DOHH2 (cell line): ENCODE results near the gene ELK3.

Source experiments
- H3F3A ChIP-seq: fragments of 200-600 bp; sonication (generic), shearing (Covaris generic); 2 replicates; pipeline ENCODE4 v1.6.0; 2016; ENCODE audit warnings: antibody characterized with exemption, mild to moderate bottlenecking; ENCODE audit not compliant: control insufficient read depth, insufficient read depth
- H3K27ac ChIP-seq: fragments of 200-600 bp; sonication (generic); 2 replicates; pipeline ENCODE4 v1.5.1; 2014; ENCODE audit warnings: low read depth, mild to moderate bottlenecking, low read length, moderate library complexity
- H3K27me3 ChIP-seq: fragments of 200-600 bp; sonication (generic); 2 replicates; pipeline ENCODE4 v1.6.1; 2014; ENCODE audit warnings: mild to moderate bottlenecking, low read length, mixed read lengths; ENCODE audit not compliant: control insufficient read depth
- H3K36me3 ChIP-seq: fragments of 200-600 bp; sonication (generic); 2 replicates; pipeline ENCODE4 v1.6.1; 2014; ENCODE audit warnings: mild to moderate bottlenecking, low read length, moderate library complexity, mixed read lengths; ENCODE audit not compliant: control insufficient read depth
- H3K4me1 ChIP-seq: fragments of 200-600 bp; sonication (generic); 2 replicates; pipeline ENCODE4 v1.6.1; 2014; ENCODE audit warnings: mild to moderate bottlenecking, low read length, mixed read lengths; ENCODE audit not compliant: control insufficient read depth
- H3K4me2 ChIP-seq: fragments of 200-600 bp; sonication (generic); 2 replicates; pipeline ENCODE4 v1.6.0; 2014; ENCODE audit warnings: mild to moderate bottlenecking, low read length, moderate library complexity
- H3K4me3 ChIP-seq: fragments of 200-600 bp; sonication (generic); 2 replicates; pipeline ENCODE4 v1.5.1; 2014; ENCODE audit warnings: mild to moderate bottlenecking, low read length, mixed read lengths
- H3K79me2 ChIP-seq: fragments of 200-600 bp; sonication (generic); 2 replicates; pipeline ENCODE4 v1.6.1; 2014; ENCODE audit warnings: mild to moderate bottlenecking, low read length, mixed read lengths; ENCODE audit not compliant: control insufficient read depth
- H3K9me2 ChIP-seq: fragments of 200-600 bp; sonication (generic); replicated peaks from 2 replicates; pipeline ENCODE4 v1.6.1; 2014; ENCODE audit warnings: mild to moderate bottlenecking, low read length, mixed read lengths; ENCODE audit not compliant: control insufficient read depth
- H3K9me3 ChIP-seq: fragments of 200-600 bp; sonication (generic); 2 replicates; pipeline ENCODE4 v1.6.1; 2014; ENCODE audit warnings: antibody characterized with exemption, low read length, mixed read lengths; ENCODE audit not compliant: control insufficient read depth, insufficient read depth
- H4K20me1 ChIP-seq: fragments of 200-600 bp; sonication (generic); 2 replicates; pipeline ENCODE4 v1.6.0; 2014; ENCODE audit warnings: low read depth, mild to moderate bottlenecking, antibody characterized with exemption, low read length, moderate library complexity; ENCODE audit not compliant: control insufficient read depth, insufficient read depth
- EZH2phosphoT487 ChIP-seq: fragments of 200-600 bp; sonication (generic); IDR thresholded peaks from 2 replicates; pipeline ENCODE4 v1.6.1; 2017; ENCODE audit warnings: borderline replicate concordance, mild to moderate bottlenecking, antibody characterized with exemption, low read length, moderate library complexity, mixed read lengths
- TF ChIP-seq, protein P1 (sequence below): fragments of 200-600 bp; sonication (generic); IDR thresholded peaks from one replicate; pipeline ENCODE4 v1.5.1; 2014; ENCODE audit warnings: antibody characterized with exemption, mild to moderate bottlenecking, low read depth, low read length; ENCODE audit not compliant: poor library complexity, severe bottlenecking

Gene ELK3

DNA sequence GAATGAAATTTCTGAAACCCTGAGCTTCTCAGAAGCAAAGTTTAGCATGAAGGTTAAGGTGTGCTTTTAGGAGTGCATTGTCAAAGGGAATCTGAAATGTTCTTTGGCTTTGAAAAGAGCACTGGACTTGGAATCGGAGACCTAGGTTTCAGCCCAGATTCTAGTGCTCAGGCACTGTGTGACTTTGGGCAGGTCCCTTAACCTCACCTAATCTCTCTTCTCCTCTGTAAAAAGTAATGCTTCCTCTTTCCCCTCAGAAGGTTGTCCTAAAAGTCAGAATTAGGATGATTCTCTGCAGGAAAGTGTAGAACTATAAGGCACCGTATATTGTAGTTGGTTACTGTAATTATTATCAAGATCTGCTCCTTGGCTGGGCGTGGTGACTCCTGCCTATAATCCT is 38.0 kb upstream of the ELK3 start:
- no peaks in the 10 kb centered on the region for H3F3A ChIP-seq
- H3K4me1 ChIP-seq = no peaks in the 10 kb centered on the region
- H4K20me1 ChIP-seq = no peaks in the 10 kb centered on the region
- H3K27me3 ChIP-seq = no peaks in the 10 kb centered on the region
- TF ChIP-seq, protein P1, sequence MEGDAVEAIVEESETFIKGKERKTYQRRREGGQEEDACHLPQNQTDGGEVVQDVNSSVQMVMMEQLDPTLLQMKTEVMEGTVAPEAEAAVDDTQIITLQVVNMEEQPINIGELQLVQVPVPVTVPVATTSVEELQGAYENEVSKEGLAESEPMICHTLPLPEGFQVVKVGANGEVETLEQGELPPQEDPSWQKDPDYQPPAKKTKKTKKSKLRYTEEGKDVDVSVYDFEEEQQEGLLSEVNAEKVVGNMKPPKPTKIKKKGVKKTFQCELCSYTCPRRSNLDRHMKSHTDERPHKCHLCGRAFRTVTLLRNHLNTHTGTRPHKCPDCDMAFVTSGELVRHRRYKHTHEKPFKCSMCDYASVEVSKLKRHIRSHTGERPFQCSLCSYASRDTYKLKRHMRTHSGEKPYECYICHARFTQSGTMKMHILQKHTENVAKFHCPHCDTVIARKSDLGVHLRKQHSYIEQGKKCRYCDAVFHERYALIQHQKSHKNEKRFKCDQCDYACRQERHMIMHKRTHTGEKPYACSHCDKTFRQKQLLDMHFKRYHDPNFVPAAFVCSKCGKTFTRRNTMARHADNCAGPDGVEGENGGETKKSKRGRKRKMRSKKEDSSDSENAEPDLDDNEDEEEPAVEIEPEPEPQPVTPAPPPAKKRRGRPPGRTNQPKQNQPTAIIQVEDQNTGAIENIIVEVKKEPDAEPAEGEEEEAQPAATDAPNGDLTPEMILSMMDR = no peak
- TF ChIP-seq EZH2phosphoT487 = no peak
- no peak overlapping the region for H3K4me3 ChIP-seq
- no peaks in the 10 kb centered on the region for H3K9me3 ChIP-seq
- no peaks in the 10 kb centered on the region for H3K9me2 ChIP-seq
- H3K36me3 ChIP-seq = no peaks in the 10 kb centered on the region
- no peak overlapping the region for H3K27ac ChIP-seq
- no peaks in the 10 kb centered on the region for H3K79me2 ChIP-seq
- no peak overlapping the region for H3K4me2 ChIP-seq

DNA sequence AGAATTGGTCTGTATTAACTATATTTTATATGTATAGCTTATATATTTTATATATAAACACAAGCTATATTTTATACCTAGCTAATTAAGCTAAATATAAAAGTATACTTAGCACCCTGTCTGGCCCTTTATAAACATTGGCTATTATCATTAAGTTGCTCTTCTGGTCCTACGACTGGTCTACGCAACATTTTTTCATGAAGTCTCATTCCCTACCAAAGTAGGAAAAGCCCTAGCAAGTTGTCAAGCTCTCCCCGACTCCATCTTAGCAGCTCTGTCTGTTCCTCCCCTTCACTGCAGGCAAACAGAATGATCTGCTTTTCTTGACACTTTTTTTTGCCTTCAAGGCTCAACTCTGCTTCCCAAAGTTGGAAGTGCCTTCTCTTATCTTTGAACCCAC is 36.7 kb upstream of the ELK3 start:
- no peaks in the 10 kb centered on the region for H3K9me2 ChIP-seq
- H3K4me3 ChIP-seq = no peak overlapping the region
- no peaks in the 10 kb centered on the region for H3K4me1 ChIP-seq
- TF ChIP-seq EZH2phosphoT487 = no peak
- TF ChIP-seq, protein P1 = no peak
- no peaks in the 10 kb centered on the region for H3F3A ChIP-seq
- no peaks in the 10 kb centered on the region for H3K27me3 ChIP-seq
- H3K4me2 ChIP-seq = no peak overlapping the region
- no peaks in the 10 kb centered on the region for H4K20me1 ChIP-seq
- no peaks in the 10 kb centered on the region for H3K9me3 ChIP-seq
- no peaks in the 10 kb centered on the region for H3K36me3 ChIP-seq
- no peak overlapping the region for H3K27ac ChIP-seq
- H3K79me2 ChIP-seq = no peaks in the 10 kb centered on the region

DNA sequence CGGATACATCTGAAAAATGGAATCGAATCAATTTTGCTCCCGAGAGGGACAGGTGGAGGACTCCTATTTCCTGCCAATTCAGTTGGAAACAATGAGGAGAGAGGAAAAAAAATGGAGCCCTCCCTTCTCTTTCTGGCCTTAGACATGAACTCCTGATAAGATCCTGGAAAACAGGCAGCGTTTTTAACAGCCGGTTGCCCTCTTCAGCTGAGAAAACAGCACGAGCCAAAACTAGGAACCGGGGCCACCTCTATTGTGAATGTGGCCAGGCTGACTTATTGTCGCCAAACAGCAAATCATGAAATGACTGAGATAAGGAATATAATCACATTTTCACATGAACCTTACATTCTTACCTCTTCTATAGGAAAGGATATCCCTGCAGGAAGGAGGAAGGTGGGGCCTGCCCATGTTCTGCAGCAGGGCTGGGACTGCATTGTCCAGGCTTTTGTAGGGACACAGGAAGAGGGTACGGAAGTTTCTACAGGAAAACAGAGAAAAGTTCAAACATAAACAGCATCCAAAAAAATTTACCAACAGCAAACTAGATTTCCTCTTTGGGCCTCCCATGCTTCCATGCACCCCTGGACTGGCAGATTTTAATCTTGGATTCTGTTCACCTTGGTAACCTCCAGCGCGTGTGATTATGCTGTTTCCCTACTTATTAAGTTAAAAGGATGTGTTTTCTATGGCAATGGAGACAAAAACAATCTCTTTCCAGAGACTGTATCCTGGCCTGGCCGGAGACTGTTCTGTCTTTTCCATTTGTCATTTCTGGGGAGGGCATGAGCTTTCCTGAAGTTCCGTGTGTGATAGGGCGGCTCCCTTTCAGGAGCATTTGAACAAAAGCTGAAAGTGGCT is 29.0 kb upstream of the ELK3 start:
- TF ChIP-seq EZH2phosphoT487 = no peak
- TF ChIP-seq, protein P1 = no peak
- H3K9me3 ChIP-seq = no peaks in the 10 kb centered on the region

More for the DNA sequence above, 29.0 kb upstream of the ELK3 start:
- Histone ChIP-seq H3K27me3 (no peaks in the 10 kb centered on the region; the same call in 1 of the 2 replicates), H3K36me3 (no peaks in the 10 kb centered on the region), H3K9me2 (no peaks in the 10 kb centered on the region), H3K4me2 (no peak overlapping the region), H3K27ac (no peak overlapping the region), H3K4me3 (no peak overlapping the region), H3K79me2 (no peaks in the 10 kb centered on the region), H4K20me1 (no peaks in the 10 kb centered on the region), H3K4me1 (peaks cover 3% of the 10 kb centered on the region), H3F3A (no peaks in the 10 kb centered on the region)
